ENCODE measurements around the gene ACSL1.

Gene ACSL1

GRCh38 chr4:184706453-184706852, 119.3 kb downstream of the ACSL1 start:
- no peak for FAIRE-seq

GRCh38 chr4:184705692-184706091, 120.1 kb downstream of the ACSL1 start:
- no peak for FAIRE-seq

Measured in endometrium (tissue), 2 donors.